ENCODE data around the gene FOXA3. TPM values are rescaled to one million over a fixed set of nuclear protein-coding genes. Genes with fewer than 3 reads are reported as not detected.
"Not testable (repeated sequence)": the region's sequence is repeated elsewhere in the genome, so short reads cannot be mapped to it uniquely, and the experiment has no call there.

Gene FOXA3
- total RNA-seq, 4 donors from 2014 or later = not detected

GRCh38 chr19:45866400-45867176 is 2.5 kb downstream of the FOXA3 start:
- no peaks in the 10 kb centered on the region for H3K36me3 ChIP-seq
- in situ Hi-C loops (cut with MboI; ENCODE audit: low sequenced_read_pairs in 4 of 4) = no loop called here
- no peaks in the 10 kb centered on the region for H3K9me3 ChIP-seq
- peaks cover 10 to 16% (median 10%) of the 10 kb centered on the region in 3 donors for H3K27me3 ChIP-seq
- DNase-seq (no peak), ATAC-seq (no peak)
- intact Hi-C loops (cut with DNase I; ENCODE audit: low total_unique reads) = no loop called here
- H3K4me1 ChIP-seq = peaks cover 8 to 14% of the 10 kb centered on the region in 2 donors
- no peak overlapping the region for H3K4me3 ChIP-seq
- H3K27ac ChIP-seq = no peak overlapping the region
- TF ChIP-seq, protein P1, sequence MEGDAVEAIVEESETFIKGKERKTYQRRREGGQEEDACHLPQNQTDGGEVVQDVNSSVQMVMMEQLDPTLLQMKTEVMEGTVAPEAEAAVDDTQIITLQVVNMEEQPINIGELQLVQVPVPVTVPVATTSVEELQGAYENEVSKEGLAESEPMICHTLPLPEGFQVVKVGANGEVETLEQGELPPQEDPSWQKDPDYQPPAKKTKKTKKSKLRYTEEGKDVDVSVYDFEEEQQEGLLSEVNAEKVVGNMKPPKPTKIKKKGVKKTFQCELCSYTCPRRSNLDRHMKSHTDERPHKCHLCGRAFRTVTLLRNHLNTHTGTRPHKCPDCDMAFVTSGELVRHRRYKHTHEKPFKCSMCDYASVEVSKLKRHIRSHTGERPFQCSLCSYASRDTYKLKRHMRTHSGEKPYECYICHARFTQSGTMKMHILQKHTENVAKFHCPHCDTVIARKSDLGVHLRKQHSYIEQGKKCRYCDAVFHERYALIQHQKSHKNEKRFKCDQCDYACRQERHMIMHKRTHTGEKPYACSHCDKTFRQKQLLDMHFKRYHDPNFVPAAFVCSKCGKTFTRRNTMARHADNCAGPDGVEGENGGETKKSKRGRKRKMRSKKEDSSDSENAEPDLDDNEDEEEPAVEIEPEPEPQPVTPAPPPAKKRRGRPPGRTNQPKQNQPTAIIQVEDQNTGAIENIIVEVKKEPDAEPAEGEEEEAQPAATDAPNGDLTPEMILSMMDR (IDR thresholded peaks at IDR 0.05 in 4 of 5, conservative IDR thresholded peaks at IDR 0.05 in 1 of 5) = no peak
- TF ChIP-seq POLR2A (IDR thresholded peaks at IDR 0.05) = no peak

- in situ Hi-C loops (cut with MboI; ENCODE audit: low sequenced_read_pairs in 4 of 4); H3K9me3 ChIP-seq; H3K36me3 ChIP-seq; ATAC-seq; H3K4me3 ChIP-seq; H3K27ac ChIP-seq; DNase-seq; H3K4me1 ChIP-seq; intact Hi-C loops (cut with DNase I; ENCODE audit: low total_unique reads): not testable (repeated sequence)
- H3K27me3 ChIP-seq = peaks cover 10 to 16% (median 10%) of the 10 kb centered on the region in 3 donors
Measured at GRCh38 chr19:45867241-45867640, 3.1 kb downstream of the FOXA3 start.

GRCh38 chr19:45870798-45871197 is 6.7 kb downstream of the FOXA3 start:
- no peak for ATAC-seq
- in situ Hi-C loops (cut with MboI; ENCODE audit: low sequenced_read_pairs in 4 of 4) = no loop called here
- H3K4me3 ChIP-seq = no peak overlapping the region

GRCh38 chr19:45872095-45872919 is 8.2 kb downstream of the FOXA3 start:
- Histone ChIP-seq H3K4me1 (no peaks in the 10 kb centered on the region), H3K27ac (no peak overlapping the region), H3K27me3 (peaks cover 0 to 9% (median 0%) of the 10 kb centered on the region in 3 donors), H3K36me3 (no peaks in the 10 kb centered on the region), H3K4me3 (no peak overlapping the region), H3K9me3 (no peaks in the 10 kb centered on the region)
- intact Hi-C loops (cut with DNase I; ENCODE audit: low total_unique reads) = no loop called here
- TF ChIP-seq, protein P1 (IDR thresholded peaks at IDR 0.05 in 4 of 5, conservative IDR thresholded peaks at IDR 0.05 in 1 of 5) = no peak
- no peak for TF ChIP-seq POLR2A (IDR thresholded peaks at IDR 0.05)
- DNase-seq (no peak), ATAC-seq (no peak)
- in situ Hi-C loops (cut with MboI; ENCODE audit: low sequenced_read_pairs in 4 of 4) = no loop called here

More at GRCh38 chr19:45870798-45871197, 6.7 kb downstream of the FOXA3 start:
- Histone ChIP-seq H3K4me1 (no peaks in the 10 kb centered on the region), H3K27me3 (no peaks in the 10 kb centered on the region), H3K9me3 (no peaks in the 10 kb centered on the region), H3K36me3 (no peaks in the 10 kb centered on the region), H3K27ac (no peak overlapping the region)
- intact Hi-C loops (cut with DNase I; ENCODE audit: low total_unique reads) = no loop called here
- no peak for TF ChIP-seq POLR2A (IDR thresholded peaks at IDR 0.05)
- TF ChIP-seq, protein P1 (IDR thresholded peaks at IDR 0.05 in 4 of 5, conservative IDR thresholded peaks at IDR 0.05 in 1 of 5) = no peak
- no peak for DNase-seq

DNA sequence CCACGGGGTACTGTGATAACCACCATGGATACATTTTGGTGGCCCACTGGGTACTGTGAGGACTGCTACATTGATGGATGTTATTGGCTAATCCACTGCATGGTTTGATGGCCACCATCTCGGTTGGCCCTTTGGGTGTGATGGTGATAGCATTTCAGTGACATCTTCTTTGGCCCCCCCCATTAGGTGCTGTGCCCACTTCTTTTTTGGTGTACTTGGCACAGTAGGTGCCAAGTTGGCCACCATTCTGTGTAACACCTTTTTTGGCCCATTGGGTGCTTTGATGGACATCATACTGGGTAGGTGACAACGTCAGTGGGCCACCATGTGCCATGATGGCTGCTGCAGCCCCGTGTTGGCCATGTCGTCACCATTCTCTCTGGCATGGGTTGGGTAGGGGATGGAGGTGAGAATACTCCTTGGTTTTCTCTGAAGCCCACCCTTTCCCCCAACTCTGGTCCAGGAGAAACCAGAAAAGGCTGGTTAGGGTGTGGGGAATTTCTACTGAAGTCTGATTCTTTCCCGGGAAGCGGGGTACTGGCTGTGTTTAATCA is 9.2 kb downstream of the FOXA3 start:
- ATAC-seq (no peak), DNase-seq (no peak)
- Histone ChIP-seq H3K9me3 (no peaks in the 10 kb centered on the region), H3K27ac (no peak overlapping the region), H3K36me3 (no peaks in the 10 kb centered on the region), H3K27me3 (peaks cover 0 to 9% (median 0%) of the 10 kb centered on the region in 3 donors), H3K4me3 (no peak overlapping the region), H3K4me1 (no peaks in the 10 kb centered on the region)
- in situ Hi-C loops (cut with MboI; ENCODE audit: low sequenced_read_pairs in 4 of 4) = no loop called here
- intact Hi-C loops (cut with DNase I; ENCODE audit: low total_unique reads) = no loop called here
- no peak for TF ChIP-seq POLR2A (IDR thresholded peaks at IDR 0.05)
- TF ChIP-seq, protein P1 (IDR thresholded peaks at IDR 0.05 in 4 of 5, conservative IDR thresholded peaks at IDR 0.05 in 1 of 5) = no peak
